ENCODE results near the gene PIK3R3. TPM values are rescaled to one million over a fixed set of nuclear protein-coding genes. Genes with fewer than 3 reads are reported as not detected.

The PIK3R3 gene
- polyA plus RNA-seq, 1 donor (not counting 4 experiments of a cell fraction or from before 2014, with no cell fraction given), result 11.9 TPM

- H3K27me3 ChIP-seq (ENCODE audit: control insufficient read depth, extremely low read depth, insufficient read depth, low read length), result peaks cover 17% of the 10 kb centered on the region
- H3K9me1 ChIP-seq (ENCODE audit: control insufficient read depth, extremely low read depth, insufficient read depth, low read length), result no peaks in the 10 kb centered on the region
- no peaks in the 10 kb centered on the region for H4K20me1 ChIP-seq (ENCODE audit: control insufficient read depth, extremely low read depth, insufficient read depth, low read length)
- H3K9me3 ChIP-seq (ENCODE audit: control insufficient read depth, low read depth, low read length), result no peaks in the 10 kb centered on the region
- TF ChIP-seq, protein P1, sequence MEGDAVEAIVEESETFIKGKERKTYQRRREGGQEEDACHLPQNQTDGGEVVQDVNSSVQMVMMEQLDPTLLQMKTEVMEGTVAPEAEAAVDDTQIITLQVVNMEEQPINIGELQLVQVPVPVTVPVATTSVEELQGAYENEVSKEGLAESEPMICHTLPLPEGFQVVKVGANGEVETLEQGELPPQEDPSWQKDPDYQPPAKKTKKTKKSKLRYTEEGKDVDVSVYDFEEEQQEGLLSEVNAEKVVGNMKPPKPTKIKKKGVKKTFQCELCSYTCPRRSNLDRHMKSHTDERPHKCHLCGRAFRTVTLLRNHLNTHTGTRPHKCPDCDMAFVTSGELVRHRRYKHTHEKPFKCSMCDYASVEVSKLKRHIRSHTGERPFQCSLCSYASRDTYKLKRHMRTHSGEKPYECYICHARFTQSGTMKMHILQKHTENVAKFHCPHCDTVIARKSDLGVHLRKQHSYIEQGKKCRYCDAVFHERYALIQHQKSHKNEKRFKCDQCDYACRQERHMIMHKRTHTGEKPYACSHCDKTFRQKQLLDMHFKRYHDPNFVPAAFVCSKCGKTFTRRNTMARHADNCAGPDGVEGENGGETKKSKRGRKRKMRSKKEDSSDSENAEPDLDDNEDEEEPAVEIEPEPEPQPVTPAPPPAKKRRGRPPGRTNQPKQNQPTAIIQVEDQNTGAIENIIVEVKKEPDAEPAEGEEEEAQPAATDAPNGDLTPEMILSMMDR (optimal IDR thresholded peaks at IDR 0.05 in 1 of 3, IDR thresholded peaks at IDR 0.05 in 1 of 3, conservative IDR thresholded peaks at IDR 0.05 in 1 of 3; ENCODE audit: extremely low read depth in 1 of 3, insufficient read depth in 2 of 3, low read length in 3 of 3), result no peak
- TF ChIP-seq EZH2 (IDR thresholded peaks at IDR 0.05; ENCODE audit: low read length), result no peak
- H2AFZ ChIP-seq (ENCODE audit: control insufficient read depth, low read length), result no peak overlapping the region
- no peak overlapping the region for H3K9ac ChIP-seq (ENCODE audit: control insufficient read depth, extremely low read depth, insufficient read depth, low read length)
- peaks cover 11% of the 10 kb centered on the region for H3K4me1 ChIP-seq (ENCODE audit: control insufficient read depth, extremely low read depth, insufficient read depth, low read length)
- DNase-seq (ENCODE audit: low read depth, low spot score) (no peak), FAIRE-seq (no peak)
- H3K79me2 ChIP-seq (ENCODE audit: control insufficient read depth, insufficient read depth, low read length), result no peaks in the 10 kb centered on the region
- H3K4me2 ChIP-seq (ENCODE audit: control insufficient read depth, extremely low read depth, insufficient read depth, low read depth, low read length), result no peak overlapping the region
- H3K27ac ChIP-seq (ENCODE audit: control insufficient read depth, insufficient read depth, low read length), result no peak overlapping the region
- H3K36me3 ChIP-seq (ENCODE audit: control insufficient read depth in 2 of 2, extremely low read depth in 1 of 2, insufficient read depth in 2 of 2, low read length in 2 of 2), result no peaks in the 10 kb centered on the region
- dilution Hi-C loops (cut with MboI; ENCODE audit: extremely low pct_ligation_motif_present, low sequenced_read_pairs), result no loop called here
- no peak overlapping the region for H3K4me3 ChIP-seq (ENCODE audit: control insufficient read depth in 2 of 3, extremely low read depth in 1 of 3, insufficient read depth in 2 of 3, low read depth in 1 of 3, low read length in 3 of 3)
Measured at GRCh38 chr1:46168477-46168876, 36.0 kb upstream of the PIK3R3 start.

DNA sequence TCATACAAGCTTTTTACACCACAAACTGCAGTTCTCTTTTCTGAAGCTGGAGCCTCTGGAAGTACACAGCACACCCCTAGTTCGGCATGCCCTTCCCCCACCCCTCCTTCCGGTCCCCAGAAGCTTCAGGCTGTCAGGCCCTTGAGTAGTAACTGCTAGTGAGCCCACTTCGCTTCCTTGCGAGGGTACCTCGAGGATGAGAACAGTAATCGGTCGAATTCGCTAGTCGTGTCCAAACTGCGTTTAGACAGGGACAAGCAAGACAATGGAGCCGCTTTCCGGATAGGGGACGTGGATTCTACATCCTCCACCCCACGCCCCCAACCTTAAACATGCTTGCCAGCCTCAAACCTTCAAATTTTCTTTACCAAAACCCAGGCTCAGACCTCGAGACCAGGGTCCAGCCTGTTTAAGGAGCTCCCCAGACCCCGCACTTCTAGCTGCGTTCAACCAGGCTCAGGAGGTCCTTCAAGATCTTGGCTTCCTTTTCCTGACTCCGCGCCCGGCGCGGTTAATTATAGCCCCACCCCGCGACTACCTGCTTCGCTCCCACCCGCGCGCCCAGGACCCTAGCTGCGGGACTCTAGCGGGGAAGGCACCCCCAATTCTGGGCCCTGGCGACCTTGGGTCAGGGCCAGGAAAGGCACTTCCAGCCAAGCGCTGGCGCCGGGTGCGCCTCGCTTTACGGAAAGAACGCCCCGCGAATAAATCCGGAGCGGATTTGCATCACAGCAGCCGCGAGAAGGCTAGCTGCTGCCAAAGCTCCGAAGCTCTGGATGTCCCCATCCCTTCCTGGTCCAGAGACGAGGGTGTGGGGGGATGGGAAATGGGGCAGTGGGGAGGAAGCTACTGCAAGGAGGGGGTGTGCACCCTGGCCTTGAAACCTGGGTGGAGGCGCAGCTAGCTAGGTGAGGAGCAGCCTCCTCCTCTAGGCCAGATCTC lies 34.4 kb upstream of the PIK3R3 start:
- FAIRE-seq (no peak), DNase-seq (ENCODE audit: low read depth, low spot score) (no peak)
- Histone ChIP-seq H3K79me2 (ENCODE audit: control insufficient read depth, insufficient read depth, low read length) (no peaks in the 10 kb centered on the region), H3K4me1 (ENCODE audit: control insufficient read depth, extremely low read depth, insufficient read depth, low read length) (peaks cover 8% of the 10 kb centered on the region), H3K4me3 (ENCODE audit: control insufficient read depth in 2 of 3, extremely low read depth in 1 of 3, insufficient read depth in 2 of 3, low read depth in 1 of 3, low read length in 3 of 3) (peak overlapping the region in 2 of 3 experiments; percentile 20 to 36), H3K27me3 (ENCODE audit: control insufficient read depth, extremely low read depth, insufficient read depth, low read length) (peaks cover 17% of the 10 kb centered on the region), H3K9me3 (ENCODE audit: control insufficient read depth, low read depth, low read length) (no peaks in the 10 kb centered on the region), H3K27ac (ENCODE audit: control insufficient read depth, insufficient read depth, low read length) (no peak overlapping the region), H3K9ac (ENCODE audit: control insufficient read depth, extremely low read depth, insufficient read depth, low read length) (no peak overlapping the region), H2AFZ (ENCODE audit: control insufficient read depth, low read length) (peak overlapping the region; percentile 15), H3K9me1 (ENCODE audit: control insufficient read depth, extremely low read depth, insufficient read depth, low read length) (no peaks in the 10 kb centered on the region), H3K36me3 (ENCODE audit: control insufficient read depth in 2 of 2, extremely low read depth in 1 of 2, insufficient read depth in 2 of 2, low read length in 2 of 2) (no peaks in the 10 kb centered on the region), H3K4me2 (ENCODE audit: control insufficient read depth, extremely low read depth, insufficient read depth, low read depth, low read length) (peak overlapping the region; percentile 42), H4K20me1 (ENCODE audit: control insufficient read depth, extremely low read depth, insufficient read depth, low read length) (no peaks in the 10 kb centered on the region)
- dilution Hi-C loops (cut with MboI; ENCODE audit: extremely low pct_ligation_motif_present, low sequenced_read_pairs), result no loop called here
- peak; percentile 51 for TF ChIP-seq EZH2 (IDR thresholded peaks at IDR 0.05; ENCODE audit: low read length)
- TF ChIP-seq, protein P1 (optimal IDR thresholded peaks at IDR 0.05 in 1 of 3, IDR thresholded peaks at IDR 0.05 in 1 of 3, conservative IDR thresholded peaks at IDR 0.05 in 1 of 3; ENCODE audit: extremely low read depth in 1 of 3, insufficient read depth in 2 of 3, low read length in 3 of 3), result no peak

Data from keratinocyte (primary cell).